GM12801 (cell line): ENCODE measurements around the gene FOXK1.

ENCODE experiments used
- CTCF ChIP-seq: IDR thresholded peaks from one replicate; pipeline ENCODE4 v1.5.1; 2011; ENCODE audit warnings: control low read depth; ENCODE audit not compliant: insufficient read length; ENCODE audit errors: extremely low read depth

Gene FOXK1

GRCh38 chr7:4753598-4754432, 71.7 kb downstream of the FOXK1 start:
- no peak for TF ChIP-seq CTCF

GRCh38 chr7:4754433-4755010, 72.4 kb downstream of the FOXK1 start:
- no peak for TF ChIP-seq CTCF

DNA sequence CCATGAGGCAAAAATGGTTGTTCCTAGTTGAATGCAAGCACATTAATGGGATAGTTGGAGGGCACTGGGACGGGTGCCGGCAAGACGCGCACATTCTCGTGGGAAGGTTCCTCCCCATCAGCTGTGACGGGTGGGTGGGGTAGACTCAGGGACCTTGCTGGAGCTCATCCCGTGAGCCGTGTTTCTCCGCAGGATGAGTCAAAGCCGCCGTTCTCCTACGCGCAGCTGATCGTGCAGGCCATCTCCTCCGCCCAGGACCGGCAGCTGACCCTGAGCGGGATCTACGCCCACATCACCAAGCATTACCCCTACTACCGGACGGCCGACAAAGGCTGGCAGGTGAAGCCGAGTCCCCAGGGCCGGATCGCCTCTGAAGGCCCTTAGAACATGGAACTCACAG, 73.0 kb downstream of the FOXK1 start:
- TF ChIP-seq CTCF, result no peak

DNA sequence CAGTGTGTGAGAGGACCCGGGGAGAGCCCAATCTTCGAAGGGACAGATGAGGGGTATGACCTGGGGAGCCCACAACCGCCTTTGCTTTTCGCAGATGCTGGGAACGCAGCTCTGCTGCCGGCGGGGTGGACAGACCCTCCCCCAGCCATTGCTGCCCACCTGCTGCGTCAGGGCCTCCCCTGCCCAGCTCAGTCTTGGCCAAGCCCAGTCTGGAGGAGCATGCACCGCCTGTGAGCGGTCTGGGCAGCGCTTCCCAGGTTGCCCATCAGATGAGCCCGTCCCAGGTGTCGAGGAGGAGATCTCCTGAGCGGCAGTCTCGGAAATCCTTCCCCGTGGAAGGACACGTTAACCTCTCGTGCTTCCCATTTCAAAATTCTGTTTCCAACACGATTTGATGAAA, 76.0 kb downstream of the FOXK1 start:
- no peak for TF ChIP-seq CTCF

- no peak for TF ChIP-seq CTCF
Measured at GRCh38 chr7:4758791-4759190, 76.7 kb downstream of the FOXK1 start.

DNA sequence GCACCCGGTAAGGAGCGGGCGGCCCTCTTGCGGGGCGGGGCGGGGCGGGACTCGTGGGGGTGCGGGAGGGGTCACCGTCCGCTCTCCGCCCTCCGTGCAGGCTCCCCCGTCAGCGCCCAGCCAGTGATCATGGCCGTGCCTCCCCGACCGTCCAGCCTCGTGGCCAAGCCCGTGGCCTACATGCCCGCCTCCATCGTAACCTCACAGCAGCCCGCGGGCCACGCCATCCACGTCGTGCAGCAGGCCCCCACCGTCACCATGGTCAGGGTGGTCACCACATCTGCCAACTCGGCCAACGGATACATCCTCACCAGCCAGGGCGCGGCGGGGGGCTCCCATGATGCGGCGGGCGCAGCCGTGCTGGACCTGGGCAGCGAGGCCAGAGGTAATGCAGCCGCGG, 77.1 kb downstream of the FOXK1 start:
- no peak for TF ChIP-seq CTCF

- no peak for TF ChIP-seq CTCF
Measured at GRCh38 chr7:4760952-4761351, 78.9 kb downstream of the FOXK1 start.
